SK-N-SH (cell line): ENCODE measurements around the gene OR13J1. TPM values are rescaled to one million over a fixed set of nuclear protein-coding genes. Genes with fewer than 3 reads are reported as not detected.

Experiments used
- CTCF ChIA-PET: fragments of 300-600, 350-600 bp; formaldehyde crosslinking; extraction: SDS; loops from one replicate; lab custom pipeline; 2021; lab: Yijun Ruan, JAX
- POLR2A ChIA-PET: fragments of 350-600 bp; sonication (Branson Sonifier 250); formaldehyde crosslinking; extraction: SDS; loops from one replicate; lab custom pipeline; 2020; ENCODE audit warnings: antibody characterized with exemption, inconsistent platforms; lab: Yijun Ruan, JAX
- DNase-seq: peaks from one replicate; pipeline ENCODE4 v3.0.0; 2012
- H2AFZ ChIP-seq: fragments of 200-600 bp; sonication (generic); 2 replicates; pipeline ENCODE4 v1.8.1; 2016; ENCODE audit warnings: antibody characterized with exemption, mild to moderate bottlenecking, low read depth
- H3F3A ChIP-seq: fragments of 200-600 bp; sonication (generic); replicated peaks from 2 replicates; pipeline ENCODE3; 2016; ENCODE audit warnings: antibody characterized with exemption, mild to moderate bottlenecking; ENCODE audit not compliant: insufficient read depth
- H3K27ac ChIP-seq, 2 experiments: fragments of 200-500 bp in 1 of 2; fragments of 200-600 bp in 1 of 2; sonication (Bioruptor generic) in 1 of 2; sonication (generic), shearing (Covaris generic) in 1 of 2; 2 replicates each; pipeline versions ENCODE4 v1.5.1 to v1.6.1; 2014 to 2016; ENCODE audit warnings: low read depth in 2 of 2, inconsistent platforms in 1 of 2, low read length in 1 of 2, mild to moderate bottlenecking in 1 of 2, mixed read lengths in 1 of 2
- H3K27me3 ChIP-seq: fragments of 200-600 bp; sonication (generic), shearing (Covaris generic); 2 replicates; pipeline ENCODE4 v1.6.1; 2016; ENCODE audit warnings: mixed run types; ENCODE audit not compliant: insufficient read depth
- H3K36me3 ChIP-seq, 2 experiments: fragments of 200-500 bp in 1 of 2; fragments of 200-600 bp in 1 of 2; sonication (Bioruptor generic) in 1 of 2; sonication (generic) in 1 of 2; replicated peaks in 1 of 2; 2 replicates each; pipeline versions ENCODE3 to v1.5.1; 2014 to 2016; ENCODE audit warnings: low read length in 1 of 2, mild to moderate bottlenecking in 1 of 2; ENCODE audit not compliant: insufficient read depth in 2 of 2, control insufficient read depth in 1 of 2
- H3K4me1 ChIP-seq, 2 experiments: fragments of 200-500 bp in 1 of 2; fragments of 200-600 bp in 1 of 2; sonication (Bioruptor generic) in 1 of 2; sonication (generic), shearing (Covaris generic) in 1 of 2; 2 replicates each; pipeline versions ENCODE4 v1.5.1 to v1.6.1; 2014 to 2016; ENCODE audit warnings: low read depth in 1 of 2, low read length in 1 of 2, mixed run types in 1 of 2; ENCODE audit not compliant: insufficient read depth in 2 of 2, control insufficient read depth in 1 of 2
- H3K4me2 ChIP-seq: fragments of 200-600 bp; sonication (generic), shearing (Covaris generic); 2 replicates; pipeline ENCODE4 v1.6.1; 2017; ENCODE audit warnings: mixed run types
- H3K4me3 ChIP-seq, 2 experiments: fragments of 200-500 bp in 1 of 2; fragments of 200-600 bp in 1 of 2; sonication (Bioruptor generic) in 1 of 2; sonication (generic), shearing (Covaris generic) in 1 of 2; 2 replicates each; pipeline versions ENCODE4 v1.5.1 to v1.8.1; 2014 to 2016; ENCODE audit warnings: low read depth in 2 of 2, inconsistent platforms in 1 of 2, low read length in 1 of 2, mild to moderate bottlenecking in 1 of 2, mixed read lengths in 1 of 2, moderate library complexity in 1 of 2
- H3K79me2 ChIP-seq: fragments of 200-600 bp; sonication (generic); 2 replicates; pipeline ENCODE4 v1.8.1; 2017; ENCODE audit warnings: mild to moderate bottlenecking; ENCODE audit not compliant: insufficient read depth
- H3K9ac ChIP-seq: fragments of 200-600 bp; sonication (generic); 2 replicates; pipeline ENCODE4 v1.6.1; 2017; ENCODE audit warnings: mixed run types
- H3K9me2 ChIP-seq: fragments of 200-600 bp; sonication (generic); 2 replicates; pipeline ENCODE4 v1.6.1; 2017; ENCODE audit warnings: mixed run types
- H3K9me3 ChIP-seq: fragments of 200-600 bp; sonication (generic); 2 replicates; pipeline ENCODE4 v1.6.1; 2017; ENCODE audit warnings: mixed run types, mild to moderate bottlenecking, moderate library complexity
- H4K20me1 ChIP-seq: fragments of 200-600 bp; sonication (generic); 2 replicates; pipeline ENCODE4 v1.6.1; 2017; ENCODE audit warnings: mild to moderate bottlenecking, mixed run types; ENCODE audit not compliant: insufficient read depth
- CHD2 ChIP-seq: fragments of 150-350 bp; IDR thresholded peaks from 2 replicates; pipeline ENCODE4 v1.6.1; 2018; ENCODE audit warnings: low read length; ENCODE audit not compliant: partially characterized antibody
- CTCF ChIP-seq: fragments of 200-600 bp; sonication (generic); IDR thresholded peaks from 2 replicates; pipeline ENCODE4 v1.6.1; 2017; ENCODE audit warnings: antibody characterized with exemption, mild to moderate bottlenecking, moderate library complexity
- ELF1 ChIP-seq: IDR thresholded peaks from 2 replicates; pipeline ENCODE4 v1.4.0; 2012
- EP300 ChIP-seq, 2 experiments: IDR thresholded peaks; 2 replicates each; pipeline versions ENCODE4 v1.4.0 to v1.6.1; 2012; ENCODE audit warnings: borderline replicate concordance in 1 of 2, low read depth in 1 of 2, low read length in 1 of 2
- FOXJ3 ChIP-seq: sonication (generic); formaldehyde crosslinking; IDR thresholded peaks from 2 replicates; pipeline ENCODE4 v1.5.1; 2020; ENCODE audit warnings: mild to moderate bottlenecking, missing genetic modification reagents
- FOXM1 ChIP-seq: IDR thresholded peaks from 2 replicates; pipeline ENCODE4 v1.4.0; 2012; ENCODE audit warnings: low read depth, mild to moderate bottlenecking
- MAX ChIP-seq: IDR thresholded peaks from 2 replicates; pipeline ENCODE4 v1.4.0; 2012; ENCODE audit warnings: low read depth
- NFIC ChIP-seq: IDR thresholded peaks from 2 replicates; pipeline ENCODE4 v1.4.0; 2012; ENCODE audit warnings: borderline replicate concordance
- PBX3 ChIP-seq: IDR thresholded peaks from 2 replicates; pipeline ENCODE4; 2012
- POLR2AphosphoS5 ChIP-seq: IDR thresholded peaks from 2 replicates; pipeline ENCODE4 v1.6.1; 2012; ENCODE audit warnings: low read depth, low read length
- RAD21 ChIP-seq: IDR thresholded peaks from 2 replicates; pipeline ENCODE4 v1.6.1; 2012; ENCODE audit warnings: mild to moderate bottlenecking, low read length
- REST ChIP-seq: IDR thresholded peaks from 2 replicates; pipeline ENCODE4 v1.6.1; 2012; ENCODE audit warnings: mild to moderate bottlenecking, low read depth, low read length, moderate library complexity
- RFX5 ChIP-seq: IDR thresholded peaks from 2 replicates; pipeline ENCODE4 v1.6.1; 2012; ENCODE audit warnings: mild to moderate bottlenecking, improper control_type of control experiment, low read length
- RXRA ChIP-seq: IDR thresholded peaks from 2 replicates; pipeline ENCODE4 v1.4.0; 2012; ENCODE audit warnings: low read depth, mild to moderate bottlenecking, borderline replicate concordance
- SIN3A ChIP-seq: IDR thresholded peaks from 2 replicates; pipeline ENCODE4 v1.6.1; 2012; ENCODE audit warnings: low read depth, mild to moderate bottlenecking, low read length, moderate library complexity, borderline replicate concordance
- WGBS: methylation state at CpG from one replicate; pipeline ENCODE4 v1.1.6; 2017; ENCODE audit warnings: low lambda C conversion rate; 5-methylcytosine and 5-hydroxymethylcytosine counted together
- polyA plus RNA-seq, 3 experiments: library from polyadenylated mRNA; depleted of rRNA; stranded (reverse); fragments of >200 nt; gene quantifications; 2 replicates each; pipeline ENCODE4 v1.2.3, GENCODE V29; 2012

Gene OR13J1
- not detected in 2 replicates for polyA plus RNA-seq (2012; rRNA removed)
- polyA plus RNA-seq (2012; cell fraction: cytosol; rRNA removed), result not detected in 2 replicates
- polyA plus RNA-seq (2012; cell fraction: nucleus; rRNA removed), result not detected in 2 replicates

- Histone ChIP-seq H3K27me3 (no peaks in the 10 kb centered on the region), H2AFZ (no peak within 1 kb of the TSS), H3K27ac (no peak within 1 kb of the TSS), H4K20me1 (no peaks in the 10 kb centered on the region), H3K36me3 (no peaks in the 10 kb centered on the region), H3K79me2 (no peaks in the 10 kb centered on the region), H3K9ac (no peak within 1 kb of the TSS), H3F3A (no peaks in the 10 kb centered on the region), H3K4me1 (no peaks in the 10 kb centered on the region; a peak in 1 of 4 replicates), H3K9me2 (no peaks in the 10 kb centered on the region), H3K9me3 (no peaks in the 10 kb centered on the region), H3K4me3 (no peak within 1 kb of the TSS)
- ChIA-PET CTCF (interaction anchor here (1.0 to 3.4 kb wide), 5 partner anchors 9 to 45 kb away, joined by 3 to 15 read pairs (median 3); no protein-coding TSS in a partner anchor), POLR2A (no interaction called here)
- DNase-seq, result no peak
- 79% methylated on average over 8 of the region's 8 CpGs for WGBS
- TF ChIP-seq POLR2AphosphoS5, result no peak
- no peak for TF ChIP-seq CHD2
- TF ChIP-seq FOXJ3 (CRISPR knock-in tag), result no peak
- no peak for TF ChIP-seq NFIC
- no peak for TF ChIP-seq RAD21
- TF ChIP-seq RXRA, result no peak
- TF ChIP-seq CTCF, result no peak
- TF ChIP-seq, all 33 proteins: peak for 0
- no peak within 1 kb of the TSS for H3K4me2 ChIP-seq
Observed at GRCh38 chr9:35870351-35870923, at the start of gene OR13J1. OR13J1 (minus strand) TSS chr9:35870401; CDS start chr9:35870401, 0 bp downstream.

GRCh38 chr9:35919212-35920008 is 49.2 kb upstream of the OR13J1 start:
- Histone ChIP-seq H3K27ac (no peak overlapping the region), H3K4me2 (no peak overlapping the region), H3K9ac (no peak overlapping the region), H2AFZ (peak overlapping the region; percentile 52), H4K20me1 (no peaks in the 10 kb centered on the region), H3K4me1 (peaks cover 0 to 12% of the 10 kb centered on the region in 2 experiments; a peak in 1 of 4 replicates), H3K9me3 (no peaks in the 10 kb centered on the region), H3K79me2 (no peaks in the 10 kb centered on the region), H3K4me3 (no peak overlapping the region), H3K36me3 (no peaks in the 10 kb centered on the region), H3K27me3 (no peaks in the 10 kb centered on the region), H3K9me2 (no peaks in the 10 kb centered on the region), H3F3A (peaks cover 33% of the 10 kb centered on the region)
- DNase-seq, result no peak
- WGBS, result 68% methylated on average over 3 of the region's 3 CpGs
- ChIA-PET CTCF (interaction anchor here (0.6 to 3.6 kb wide), 4 partner anchors 17 to 104 kb away, joined by 3 to 19 read pairs (median 5); no protein-coding TSS in a partner anchor), POLR2A (no interaction called here)
- TF ChIP-seq ELF1 (no peak), NFIC (no peak), EP300 (IDR thresholded peaks at IDR 0.05; ENCODE audit: borderline replicate concordance in 1 of 2, low read depth in 1 of 2, low read length in 1 of 2) (no peak), REST (no peak), RFX5 (no peak), SIN3A (no peak), FOXM1 (no peak), MAX (no peak), PBX3 (no peak)
